ENCODE data around the gene TSPAN13. TPM values are rescaled to one million over a fixed set of nuclear protein-coding genes. Genes with fewer than 3 reads are reported as not detected.

The TSPAN13 gene
- total and polyA plus RNA-seq, 2 donors (not counting 1 experiment from before 2014, with no cell fraction given): 2.5 to 2.8 TPM

GRCh38 chr7:16801579-16801978 is 48.0 kb downstream of the TSPAN13 start:
- TF ChIP-seq CTCF (conservative IDR thresholded peaks at IDR 0.05 in 1 of 2, IDR thresholded peaks at IDR 0.05 in 1 of 2; ENCODE audit: low read depth in 1 of 2, low read length in 2 of 2): no peak
- TF ChIP-seq EZH2 (IDR thresholded peaks at IDR 0.05; ENCODE audit: low read length, missing control alignments): no peak
- Histone ChIP-seq H3K27me3 (ENCODE audit: control insufficient read depth, insufficient read depth, low read length) (peaks cover 2% of the 10 kb centered on the region), H3K4me3 (replicated peaks in 1 of 4; ENCODE audit: control extremely low read depth in 1 of 4, insufficient read depth in 1 of 4, low read depth in 3 of 4, low read length in 4 of 4) (no peak overlapping the region), H3K36me3 (ENCODE audit: control insufficient read depth, insufficient read depth, low read length) (no peaks in the 10 kb centered on the region), H4K20me1 (ENCODE audit: control insufficient read depth, extremely low read depth, insufficient read depth, low read length) (no peaks in the 10 kb centered on the region), H2AFZ (ENCODE audit: low read length) (no peak overlapping the region), H3K4me1 (ENCODE audit: control insufficient read depth, extremely low read depth, insufficient read depth, low read length) (no peaks in the 10 kb centered on the region), H3K9me3 (ENCODE audit: control insufficient read depth, insufficient read depth, low read depth, low read length) (no peaks in the 10 kb centered on the region), H3K27ac (ENCODE audit: insufficient read depth, low read length) (no peak overlapping the region), H3K79me2 (ENCODE audit: control insufficient read depth, insufficient read depth, low read length) (no peaks in the 10 kb centered on the region), H3K4me2 (ENCODE audit: extremely low read depth, insufficient read depth, low read length) (no peak overlapping the region), H3K9ac (ENCODE audit: insufficient read depth, low read length) (no peak overlapping the region)
- DNase-seq (ENCODE audit: low read depth in 2 of 2): no peak

- no peak for TF ChIP-seq EZH2 (IDR thresholded peaks at IDR 0.05; ENCODE audit: low read length, missing control alignments)
- TF ChIP-seq CTCF (conservative IDR thresholded peaks at IDR 0.05 in 1 of 2, IDR thresholded peaks at IDR 0.05 in 1 of 2; ENCODE audit: low read depth in 1 of 2, low read length in 2 of 2): no peak
- no peaks in the 10 kb centered on the region for H3K36me3 ChIP-seq (ENCODE audit: control insufficient read depth, insufficient read depth, low read length)
Observed at GRCh38 chr7:16803125-16803524, 49.6 kb downstream of the TSPAN13 start.

GRCh38 chr7:16803881-16804673 is 50.5 kb downstream of the TSPAN13 start:
- H3K79me2 ChIP-seq (ENCODE audit: control insufficient read depth, insufficient read depth, low read length): no peaks in the 10 kb centered on the region
- no peaks in the 10 kb centered on the region for H3K36me3 ChIP-seq (ENCODE audit: control insufficient read depth, insufficient read depth, low read length)
- no peaks in the 10 kb centered on the region for H3K4me1 ChIP-seq (ENCODE audit: control insufficient read depth, extremely low read depth, insufficient read depth, low read length)
- peaks cover 1% of the 10 kb centered on the region for H3K27me3 ChIP-seq (ENCODE audit: control insufficient read depth, insufficient read depth, low read length)
- no peaks in the 10 kb centered on the region for H4K20me1 ChIP-seq (ENCODE audit: control insufficient read depth, extremely low read depth, insufficient read depth, low read length)
- H3K9me3 ChIP-seq (ENCODE audit: control insufficient read depth, insufficient read depth, low read depth, low read length): no peaks in the 10 kb centered on the region
- H2AFZ ChIP-seq (ENCODE audit: low read length): no peak overlapping the region
- no peak for DNase-seq (ENCODE audit: low read depth in 2 of 2)
- TF ChIP-seq EZH2 (IDR thresholded peaks at IDR 0.05; ENCODE audit: low read length, missing control alignments) (no peak), CTCF (conservative IDR thresholded peaks at IDR 0.05 in 1 of 2, IDR thresholded peaks at IDR 0.05 in 1 of 2; ENCODE audit: low read depth in 1 of 2, low read length in 2 of 2) (no peak)
- no peak overlapping the region for H3K9ac ChIP-seq (ENCODE audit: insufficient read depth, low read length)
- H3K4me2 ChIP-seq (ENCODE audit: extremely low read depth, insufficient read depth, low read length): no peak overlapping the region
- no peak overlapping the region for H3K27ac ChIP-seq (ENCODE audit: insufficient read depth, low read length)
- H3K4me3 ChIP-seq (replicated peaks in 1 of 4; ENCODE audit: control extremely low read depth in 1 of 4, insufficient read depth in 1 of 4, low read depth in 3 of 4, low read length in 4 of 4): no peak overlapping the region

More at GRCh38 chr7:16803125-16803524, 49.6 kb downstream of the TSPAN13 start:
- no peak overlapping the region for H2AFZ ChIP-seq (ENCODE audit: low read length)
- H3K27ac ChIP-seq (ENCODE audit: insufficient read depth, low read length): no peak overlapping the region
- H3K4me3 ChIP-seq (replicated peaks in 1 of 4; ENCODE audit: control extremely low read depth in 1 of 4, insufficient read depth in 1 of 4, low read depth in 3 of 4, low read length in 4 of 4): no peak overlapping the region
- H3K79me2 ChIP-seq (ENCODE audit: control insufficient read depth, insufficient read depth, low read length): no peaks in the 10 kb centered on the region
- no peaks in the 10 kb centered on the region for H3K4me1 ChIP-seq (ENCODE audit: control insufficient read depth, extremely low read depth, insufficient read depth, low read length)
- H3K27me3 ChIP-seq (ENCODE audit: control insufficient read depth, insufficient read depth, low read length): peaks cover 2% of the 10 kb centered on the region
- no peaks in the 10 kb centered on the region for H3K9me3 ChIP-seq (ENCODE audit: control insufficient read depth, insufficient read depth, low read depth, low read length)
- no peaks in the 10 kb centered on the region for H4K20me1 ChIP-seq (ENCODE audit: control insufficient read depth, extremely low read depth, insufficient read depth, low read length)
- no peak overlapping the region for H3K4me2 ChIP-seq (ENCODE audit: extremely low read depth, insufficient read depth, low read length)
- H3K9ac ChIP-seq (ENCODE audit: insufficient read depth, low read length): no peak overlapping the region
- DNase-seq (ENCODE audit: low read depth in 2 of 2): no peak
